ENCODE measurements around the gene DYTN. TPM values are rescaled to one million over a fixed set of nuclear protein-coding genes. Genes with fewer than 3 reads are reported as not detected.
"Not testable (repeated sequence)": the region's sequence is repeated elsewhere in the genome, so short reads cannot be mapped to it uniquely, and the experiment has no call there.

DYTN gene
- total and polyA plus RNA-seq, 4 donors: not detected

DNA sequence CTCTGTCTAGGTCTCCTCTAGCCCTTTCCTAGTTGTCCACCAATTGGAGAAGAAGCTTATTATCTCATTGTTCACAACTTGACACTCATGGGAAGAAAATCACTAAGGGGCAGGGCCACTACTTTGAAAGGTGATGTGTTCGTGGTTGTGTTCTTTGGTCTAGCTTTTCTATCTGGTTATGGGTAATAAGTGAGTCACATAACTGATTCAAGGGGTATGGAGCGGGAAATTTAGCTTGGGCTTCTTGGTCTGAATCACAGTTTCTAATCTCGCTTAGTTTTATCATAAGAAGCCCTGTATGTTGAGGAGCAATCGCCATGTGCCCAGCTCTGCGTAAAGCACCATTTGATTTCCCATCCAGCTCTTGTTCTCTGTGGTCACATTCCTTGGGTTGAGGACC, 18.7 kb upstream of the DYTN start:
- intact Hi-C loops (cut with DNase I): no loop called here
- Histone ChIP-seq H3K27ac (ENCODE audit: low read depth in 1 of 2, low read length in 2 of 2) (no peak overlapping the region), H3K9me3 (ENCODE audit: control insufficient read depth, low read length) (peaks cover 3% of the 10 kb centered on the region), H3K36me3 (ENCODE audit: control insufficient read depth in 1 of 2, insufficient read depth in 2 of 2, low read length in 1 of 2) (no peaks in the 10 kb centered on the region), H3K27me3 (ENCODE audit: control insufficient read depth in 1 of 2, insufficient read depth in 2 of 2, low read length in 1 of 2) (no peaks in the 10 kb centered on the region), H3K4me1 (ENCODE audit: control insufficient read depth in 1 of 2, insufficient read depth in 2 of 2, low read length in 2 of 2) (no peaks in the 10 kb centered on the region), H3K4me3 (ENCODE audit: low read length in 2 of 2) (no peak overlapping the region)
- 82 to 84% methylated on average over 5 of the region's 5 CpGs for WGBS, 2 donors
- DNase-seq (no peak), ATAC-seq (ENCODE audit: low FRiP score) (no peak)

DNA sequence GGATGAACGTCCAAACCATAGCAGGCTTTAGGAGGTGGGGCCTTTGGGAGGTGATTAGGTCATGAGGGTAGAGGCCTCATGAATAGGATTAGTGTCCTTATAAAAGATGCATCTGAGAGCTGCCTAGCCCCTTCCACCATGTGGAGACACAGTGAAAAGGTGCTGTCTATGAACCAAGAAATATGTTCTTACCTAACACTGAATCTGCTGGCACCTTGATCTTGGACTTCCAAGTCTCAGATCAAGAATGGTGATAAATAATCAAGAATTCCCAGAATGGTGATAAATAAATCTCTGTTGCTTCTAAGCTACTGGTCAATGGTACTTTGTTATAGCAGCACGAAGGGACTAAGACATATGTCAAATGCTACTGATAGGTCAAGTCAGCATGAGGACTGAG, 15.1 kb upstream of the DYTN start:
- ATAC-seq (ENCODE audit: low FRiP score) (no peak), DNase-seq (no peak)
- Histone ChIP-seq H3K4me3 (ENCODE audit: low read length in 2 of 2) (no peak overlapping the region), H3K27me3 (ENCODE audit: control insufficient read depth in 1 of 2, insufficient read depth in 2 of 2, low read length in 1 of 2) (no peaks in the 10 kb centered on the region), H3K9me3 (ENCODE audit: control insufficient read depth, low read length) (peaks cover 3% of the 10 kb centered on the region), H3K27ac (ENCODE audit: low read depth in 1 of 2, low read length in 2 of 2) (no peak overlapping the region), H3K36me3 (ENCODE audit: control insufficient read depth in 1 of 2, insufficient read depth in 2 of 2, low read length in 1 of 2) (no peaks in the 10 kb centered on the region), H3K4me1 (ENCODE audit: control insufficient read depth in 1 of 2, insufficient read depth in 2 of 2, low read length in 2 of 2) (no peaks in the 10 kb centered on the region)
- 63 to 68% methylated on average over 2 of the region's 2 CpGs for WGBS, 2 donors
- intact Hi-C loops (cut with DNase I): no loop called here

DNA sequence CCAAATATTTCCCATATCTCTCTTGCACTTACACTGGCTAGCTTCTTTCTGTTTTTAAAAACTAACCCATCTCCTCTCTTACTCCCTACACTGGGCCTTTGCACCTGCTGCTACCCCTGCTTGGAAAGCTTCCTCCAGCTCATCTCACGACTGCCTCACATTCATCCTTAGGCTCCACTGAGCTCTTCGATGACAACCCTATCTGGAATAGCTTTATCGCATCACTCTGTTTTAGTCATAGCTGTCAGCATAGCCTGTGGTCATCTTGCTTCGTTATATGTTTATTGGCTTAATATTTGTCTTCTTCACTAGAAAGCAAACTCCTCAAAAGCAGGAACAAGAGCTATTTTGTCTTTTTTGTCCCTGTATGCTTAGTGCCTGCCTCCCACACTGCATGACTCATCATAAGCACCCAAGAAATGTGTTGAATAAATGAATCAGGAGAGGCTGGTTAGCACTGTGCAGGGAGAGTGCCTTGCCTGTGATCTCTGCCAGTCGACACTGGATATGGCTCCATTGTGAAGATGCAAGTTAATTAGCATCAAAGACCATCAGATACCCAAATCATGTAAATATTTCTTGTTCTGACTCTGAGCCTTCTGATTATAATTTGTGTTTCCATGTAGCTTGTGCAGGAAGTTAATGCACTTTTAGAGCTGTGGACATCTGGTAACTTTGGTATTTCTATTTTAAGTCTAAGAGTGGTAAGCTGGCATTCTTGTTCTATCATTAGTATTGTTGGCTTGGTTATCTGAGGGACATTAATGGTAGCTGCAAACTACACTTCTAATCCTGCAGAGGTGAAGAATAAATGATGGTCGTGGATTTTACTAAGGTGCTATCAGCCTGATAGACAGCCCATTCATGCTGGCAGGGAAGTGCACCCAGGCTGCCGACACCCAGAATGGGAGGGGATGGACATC, 10.3 kb upstream of the DYTN start:
- no peak overlapping the region for H3K4me3 ChIP-seq (ENCODE audit: low read length in 2 of 2)
- H3K27ac ChIP-seq (ENCODE audit: low read depth in 1 of 2, low read length in 2 of 2): no peak overlapping the region
- no peaks in the 10 kb centered on the region for H3K27me3 ChIP-seq (ENCODE audit: control insufficient read depth in 1 of 2, insufficient read depth in 2 of 2, low read length in 1 of 2)
- no peaks in the 10 kb centered on the region for H3K4me1 ChIP-seq (ENCODE audit: control insufficient read depth in 1 of 2, insufficient read depth in 2 of 2, low read length in 2 of 2)
- no peak for DNase-seq
- H3K36me3 ChIP-seq (ENCODE audit: control insufficient read depth in 1 of 2, insufficient read depth in 2 of 2, low read length in 1 of 2): no peaks in the 10 kb centered on the region
- H3K9me3 ChIP-seq (ENCODE audit: control insufficient read depth, low read length): no peaks in the 10 kb centered on the region
- 77 to 79% methylated on average over 7 of the region's 7 CpGs for WGBS, 2 donors
- intact Hi-C loops (cut with DNase I): no loop called here
- ATAC-seq (ENCODE audit: low FRiP score): no peak

DNA sequence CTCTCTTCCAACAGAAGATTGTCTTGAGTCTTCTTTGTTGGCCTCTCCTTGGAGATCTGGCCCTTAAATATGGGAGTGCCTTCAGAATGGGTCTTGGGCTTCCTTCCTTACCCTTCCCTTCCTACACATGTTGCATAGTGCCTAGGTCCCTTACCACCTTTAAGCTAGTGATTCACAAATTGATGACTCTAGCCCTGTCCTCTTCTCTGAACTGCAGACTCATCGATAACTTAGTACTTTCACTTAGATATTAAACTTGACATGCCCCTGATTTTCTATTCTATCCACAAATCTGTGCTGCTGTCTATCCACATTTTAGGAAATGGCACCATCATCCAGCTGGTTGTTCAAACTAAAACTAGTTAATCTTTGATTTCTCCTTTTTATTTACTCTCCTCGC, 9.1 kb upstream of the DYTN start:
- no peak overlapping the region for H3K27ac ChIP-seq (ENCODE audit: low read depth in 1 of 2, low read length in 2 of 2)
- intact Hi-C loops (cut with DNase I): no loop called here
- no peak for DNase-seq
- H3K4me3 ChIP-seq (ENCODE audit: low read length in 2 of 2): no peak overlapping the region
- no peak for ATAC-seq (ENCODE audit: low FRiP score)
- no peaks in the 10 kb centered on the region for H3K36me3 ChIP-seq (ENCODE audit: control insufficient read depth in 1 of 2, insufficient read depth in 2 of 2, low read length in 1 of 2)
- no peaks in the 10 kb centered on the region for H3K9me3 ChIP-seq (ENCODE audit: control insufficient read depth, low read length)
- H3K27me3 ChIP-seq (ENCODE audit: control insufficient read depth in 1 of 2, insufficient read depth in 2 of 2, low read length in 1 of 2): no peaks in the 10 kb centered on the region
- H3K4me1 ChIP-seq (ENCODE audit: control insufficient read depth in 1 of 2, insufficient read depth in 2 of 2, low read length in 2 of 2): no peaks in the 10 kb centered on the region
- 89 to 95% methylated on average over 2 of the region's 2 CpGs for WGBS, 2 donors

DNA sequence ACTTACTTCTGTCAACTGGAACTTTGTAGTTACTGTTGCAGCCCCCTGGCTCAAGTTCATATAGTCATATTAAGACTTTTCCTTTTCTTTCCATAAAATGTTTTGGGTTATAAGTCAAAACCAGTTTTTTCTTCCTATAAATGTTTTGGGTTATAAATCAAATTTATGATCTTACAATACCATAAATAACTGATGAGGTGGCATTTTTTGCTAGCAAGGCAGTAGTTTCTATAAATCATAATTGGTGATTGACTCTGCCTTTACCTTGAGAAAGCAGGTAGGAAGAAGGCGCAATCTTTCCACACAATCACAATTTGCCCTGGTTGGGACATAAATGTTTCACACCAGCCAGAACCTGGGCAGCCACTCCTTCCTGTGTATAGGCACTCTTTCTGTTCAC, 5.1 kb upstream of the DYTN start:
- H3K4me3 ChIP-seq (ENCODE audit: low read length in 2 of 2): no peak overlapping the region
- DNase-seq (no peak), ATAC-seq (ENCODE audit: low FRiP score) (no peak)
- H3K36me3 ChIP-seq (ENCODE audit: control insufficient read depth in 1 of 2, insufficient read depth in 2 of 2, low read length in 1 of 2): no peaks in the 10 kb centered on the region
- H3K4me1 ChIP-seq (ENCODE audit: control insufficient read depth in 1 of 2, insufficient read depth in 2 of 2, low read length in 2 of 2): no peaks in the 10 kb centered on the region
- WGBS, 2 donors: 89 to 93% methylated on average over 1 of the region's 1 CpG
- no peak overlapping the region for H3K27ac ChIP-seq (ENCODE audit: low read depth in 1 of 2, low read length in 2 of 2)
- intact Hi-C loops (cut with DNase I): no loop called here
- H3K27me3 ChIP-seq (ENCODE audit: control insufficient read depth in 1 of 2, insufficient read depth in 2 of 2, low read length in 1 of 2): no peaks in the 10 kb centered on the region
- H3K9me3 ChIP-seq (ENCODE audit: control insufficient read depth, low read length): no peaks in the 10 kb centered on the region

DNA sequence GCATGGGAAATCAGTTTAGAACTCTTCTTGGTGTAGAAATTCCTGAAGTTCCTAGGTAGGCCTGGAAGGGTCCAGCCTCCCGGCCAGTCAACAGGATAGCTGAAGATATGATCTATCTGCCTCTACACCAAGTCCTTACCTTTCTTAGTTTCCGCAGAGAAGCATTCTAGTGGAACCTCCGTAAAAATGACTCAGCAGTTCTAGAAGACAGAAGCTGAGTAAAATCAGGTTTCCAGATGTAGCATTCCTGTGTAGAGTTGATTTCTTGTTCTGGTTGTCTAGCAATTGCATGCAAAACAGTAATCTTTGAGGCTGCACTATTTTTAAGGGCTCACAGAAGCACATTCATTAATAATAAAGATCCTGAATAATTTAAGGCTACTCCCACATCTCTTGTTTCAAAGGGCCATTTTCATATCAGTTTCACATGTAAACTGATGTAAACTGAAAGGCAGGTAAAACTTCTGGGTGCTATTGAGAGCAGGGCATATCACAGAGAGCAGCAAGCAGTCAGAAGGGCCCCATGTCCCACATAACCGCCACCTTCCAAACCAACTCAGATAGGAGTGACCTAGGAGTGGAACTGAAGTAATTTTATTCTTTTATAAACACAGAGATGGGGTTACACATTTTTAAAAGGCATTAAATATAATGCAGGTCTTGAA, 3.2 kb upstream of the DYTN start:
- H3K4me1 ChIP-seq (ENCODE audit: control insufficient read depth in 1 of 2, insufficient read depth in 2 of 2, low read length in 2 of 2): no peaks in the 10 kb centered on the region
- H3K27me3 ChIP-seq (ENCODE audit: control insufficient read depth in 1 of 2, insufficient read depth in 2 of 2, low read length in 1 of 2): no peaks in the 10 kb centered on the region
- no peak overlapping the region for H3K4me3 ChIP-seq (ENCODE audit: low read length in 2 of 2)
- intact Hi-C loops (cut with DNase I): no loop called here
- no peaks in the 10 kb centered on the region for H3K9me3 ChIP-seq (ENCODE audit: control insufficient read depth, low read length)
- no peak for ATAC-seq (ENCODE audit: low FRiP score)
- WGBS, 2 donors: 86 to 88% methylated on average over 4 of the region's 4 CpGs
- no peak overlapping the region for H3K27ac ChIP-seq (ENCODE audit: low read depth in 1 of 2, low read length in 2 of 2)
- no peak for DNase-seq
- H3K36me3 ChIP-seq (ENCODE audit: control insufficient read depth in 1 of 2, insufficient read depth in 2 of 2, low read length in 1 of 2): no peaks in the 10 kb centered on the region

DNA sequence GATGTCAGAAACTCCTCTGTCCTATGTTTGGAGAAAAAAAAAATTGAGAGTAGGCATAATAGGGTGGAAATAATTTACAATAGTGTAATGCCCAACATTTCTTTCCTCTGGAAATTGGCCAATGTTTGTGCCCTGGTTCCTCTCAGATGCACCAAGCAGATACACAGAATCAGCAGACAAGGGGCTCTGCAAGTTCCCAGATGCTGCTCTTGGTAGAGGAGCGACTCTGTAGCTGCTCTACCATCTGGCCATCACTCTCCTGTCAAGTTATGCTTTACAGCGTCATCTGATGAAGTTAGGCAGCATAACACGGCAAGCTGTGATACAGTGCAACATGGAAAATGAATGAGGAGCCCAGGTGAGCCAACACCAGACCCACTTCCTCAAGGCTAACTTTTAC, 1.6 kb downstream of the DYTN start:
- intact Hi-C loops (cut with DNase I): no loop called here
- no peak overlapping the region for H3K4me3 ChIP-seq (ENCODE audit: low read length in 2 of 2)
- no peak overlapping the region for H3K27ac ChIP-seq (ENCODE audit: low read depth in 1 of 2, low read length in 2 of 2)
- H3K27me3 ChIP-seq (ENCODE audit: control insufficient read depth in 1 of 2, insufficient read depth in 2 of 2, low read length in 1 of 2): peaks cover 0 to 2% of the 10 kb centered on the region in 2 donors
- no peaks in the 10 kb centered on the region for H3K4me1 ChIP-seq (ENCODE audit: control insufficient read depth in 1 of 2, insufficient read depth in 2 of 2, low read length in 2 of 2)
- H3K9me3 ChIP-seq (ENCODE audit: control insufficient read depth, low read length): peaks cover 2% of the 10 kb centered on the region
- DNase-seq: no peak
- WGBS, 2 donors: 70 to 77% methylated on average over 3 of the region's 3 CpGs
- no peaks in the 10 kb centered on the region for H3K36me3 ChIP-seq (ENCODE audit: control insufficient read depth in 1 of 2, insufficient read depth in 2 of 2, low read length in 1 of 2)
- ATAC-seq (ENCODE audit: low FRiP score): no peak

DNA sequence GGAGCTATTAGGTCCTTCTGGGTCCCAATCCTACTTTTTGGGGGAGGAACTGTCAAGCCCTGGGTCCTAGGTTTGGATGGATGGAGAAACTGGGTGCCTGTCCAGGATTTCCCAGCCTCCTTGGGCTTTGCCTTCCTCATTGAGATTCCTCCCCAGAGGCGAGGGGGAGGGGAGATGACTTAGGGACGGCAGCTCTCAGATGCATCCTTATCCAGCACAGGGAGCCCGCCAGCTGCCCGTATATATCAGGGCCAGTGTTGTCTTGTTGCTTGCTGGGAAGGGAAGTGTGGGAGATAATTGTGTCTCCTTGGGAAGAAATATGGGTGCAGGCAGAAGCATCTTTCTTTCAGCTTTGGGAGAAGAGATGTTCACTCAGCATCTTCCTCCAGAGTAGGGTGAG, 3.0 kb downstream of the DYTN start:
- intact Hi-C loops (cut with DNase I); H3K9me3 ChIP-seq (ENCODE audit: control insufficient read depth, low read length); H3K4me3 ChIP-seq (ENCODE audit: low read length in 2 of 2); H3K36me3 ChIP-seq (ENCODE audit: control insufficient read depth in 1 of 2, insufficient read depth in 2 of 2, low read length in 1 of 2); ATAC-seq (ENCODE audit: low FRiP score); H3K4me1 ChIP-seq (ENCODE audit: control insufficient read depth in 1 of 2, insufficient read depth in 2 of 2, low read length in 2 of 2); H3K27me3 ChIP-seq (ENCODE audit: control insufficient read depth in 1 of 2, insufficient read depth in 2 of 2, low read length in 1 of 2); DNase-seq; H3K27ac ChIP-seq (ENCODE audit: low read depth in 1 of 2, low read length in 2 of 2): not testable (repeated sequence)
- 64 to 65% methylated on average over 4 of the region's 4 CpGs for WGBS, 2 donors

DNA sequence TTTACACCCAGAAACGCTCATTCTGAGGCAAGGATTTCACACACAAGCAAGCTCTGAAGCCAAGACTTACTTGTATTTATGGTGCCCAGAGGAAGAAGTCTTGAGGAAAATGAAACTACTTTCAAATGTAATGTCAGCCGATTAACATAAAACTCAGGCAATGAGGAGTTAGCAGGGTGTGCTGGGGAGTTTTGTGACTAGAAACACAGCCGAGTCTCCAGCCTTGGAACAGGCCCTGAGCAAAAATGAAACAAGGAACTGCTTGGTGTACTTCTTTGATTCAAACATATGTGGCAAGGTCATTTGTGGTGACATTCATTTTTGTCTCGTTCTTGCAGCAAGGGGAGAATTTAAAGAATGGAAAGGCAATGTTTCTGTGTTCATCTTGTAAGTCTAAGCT, 4.5 kb downstream of the DYTN start:
- WGBS, 2 donors: 58 to 60% methylated on average over 4 of the region's 4 CpGs
- H3K27ac ChIP-seq (ENCODE audit: low read depth in 1 of 2, low read length in 2 of 2): no peak overlapping the region
- no peaks in the 10 kb centered on the region for H3K36me3 ChIP-seq (ENCODE audit: control insufficient read depth in 1 of 2, insufficient read depth in 2 of 2, low read length in 1 of 2)
- H3K4me3 ChIP-seq (ENCODE audit: low read length in 2 of 2): no peak overlapping the region
- intact Hi-C loops (cut with DNase I): no loop called here
- ATAC-seq (ENCODE audit: low FRiP score) (no peak), DNase-seq (no peak)
- peaks cover 0 to 2% of the 10 kb centered on the region in 2 donors for H3K27me3 ChIP-seq (ENCODE audit: control insufficient read depth in 1 of 2, insufficient read depth in 2 of 2, low read length in 1 of 2)
- H3K9me3 ChIP-seq (ENCODE audit: control insufficient read depth, low read length): peaks cover 2% of the 10 kb centered on the region
- H3K4me1 ChIP-seq (ENCODE audit: control insufficient read depth in 1 of 2, insufficient read depth in 2 of 2, low read length in 2 of 2): no peaks in the 10 kb centered on the region

All from aorta (tissue), 5 donors.